Measurements from ENCODE around the gene UTP18. TPM values are rescaled to one million over a fixed set of nuclear protein-coding genes. Genes with fewer than 3 reads are reported as not detected.

Gene UTP18
- total and polyA plus RNA-seq, 10 of the 15 experiments (the other 5 are each of a cell fraction or from before 2014, with no cell fraction given), result 31.0 to 111 (median 58.8) TPM

GRCh38 chr17:51325471-51325870, 65.1 kb downstream of the UTP18 start:
- Histone ChIP-seq H3K9me3 (replicated peaks; ENCODE audit: control insufficient read depth, insufficient read depth, low read length) (no peaks in the 10 kb centered on the region), H2AFZ (ENCODE audit: control insufficient read depth, low read depth, low read length) (no peak overlapping the region), H3K4me3 (no peak overlapping the region), H3K4me2 (ENCODE audit: control insufficient read depth, insufficient read depth) (no peak overlapping the region), H3K4me1 (ENCODE audit: control insufficient read depth, insufficient read depth, low read length) (no peaks in the 10 kb centered on the region), H3K9ac (ENCODE audit: control insufficient read depth, insufficient read depth, low read length) (no peak overlapping the region), H3K36me3 (ENCODE audit: control insufficient read depth in 2 of 2, insufficient read depth in 2 of 2, low read length in 1 of 2) (no peaks in the 10 kb centered on the region), H3K79me2 (ENCODE audit: control insufficient read depth, insufficient read depth, low read length) (no peaks in the 10 kb centered on the region), H3K27ac (ENCODE audit: control insufficient read depth, insufficient read depth) (no peak overlapping the region), H4K20me1 (ENCODE audit: control insufficient read depth, insufficient read depth) (no peaks in the 10 kb centered on the region), H3K27me3 (replicated peaks in 1 of 2; ENCODE audit: control insufficient read depth in 2 of 2, insufficient read depth in 2 of 2, low read length in 1 of 2) (no peaks in the 10 kb centered on the region)
- ATAC-seq (no peak), DNase-seq (ENCODE audit: low read depth, low spot score) (no peak), FAIRE-seq (no peak)
- ChIA-PET SMC1A (ENCODE audit: uncharacterized antibody, unreplicated experiment) (interaction anchor here (1.1 kb wide), 1 partner anchor 9 kb away, joined by 3 read pairs; no protein-coding TSS in a partner anchor), RAD21 (ENCODE audit: unreplicated experiment) (no interaction called here), POLR2A (no interaction called here), CTCF (no interaction called here)
- no peak for TF ChIP-seq SP1 (IDR thresholded peaks at IDR 0.05; ENCODE audit: low read depth, low read length)
- TF ChIP-seq ETV6 (conservative IDR thresholded peaks at IDR 0.05 in 1 of 2, IDR thresholded peaks at IDR 0.05 in 1 of 2; ENCODE audit: borderline replicate concordance in 1 of 2, low read depth in 1 of 2), result no peak
- no peak for TF ChIP-seq NFXL1 (IDR thresholded peaks at IDR 0.05; ENCODE audit: borderline replicate concordance)
- no peak for TF ChIP-seq FOXM1 (IDR thresholded peaks at IDR 0.05; ENCODE audit: low read depth, low read length)
- TF ChIP-seq SMC3 (IDR thresholded peaks at IDR 0.05; ENCODE audit: borderline replicate concordance, low read length), result no peak
- TF ChIP-seq POU2F2 (IDR thresholded peaks at IDR 0.05; ENCODE audit: borderline replicate concordance, low read depth, low read length), result no peak
- no peak for TF ChIP-seq MAX (IDR thresholded peaks at IDR 0.05; ENCODE audit: low read depth, low read length)
- no peak for TF ChIP-seq MTA2 (IDR thresholded peaks at IDR 0.05; ENCODE audit: low read depth)
- TF ChIP-seq SRF (IDR thresholded peaks at IDR 0.05; ENCODE audit: low read depth in 2 of 2, low read length in 2 of 2), result no peak
- no peak for TF ChIP-seq SUZ12 (IDR thresholded peaks at IDR 0.05; ENCODE audit: unreplicated experiment)
- no peak for TF ChIP-seq BCLAF1 (IDR thresholded peaks at IDR 0.05)
- no peak for TF ChIP-seq USF2 (IDR thresholded peaks at IDR 0.05; ENCODE audit: borderline replicate concordance, low read depth, low read length)
- no peak for TF ChIP-seq NFYB (IDR thresholded peaks at IDR 0.05; ENCODE audit: insufficient read depth, low read depth, low read length)
- no peak for TF ChIP-seq ZBTB4 (CRISPR knock-in tag; IDR thresholded peaks at IDR 0.05)
- no peak for TF ChIP-seq RAD51 (IDR thresholded peaks at IDR 0.05)
- TF ChIP-seq ZBED1 (IDR thresholded peaks at IDR 0.05; ENCODE audit: borderline replicate concordance), result no peak
- no peak for TF ChIP-seq RAD21 (IDR thresholded peaks at IDR 0.05; ENCODE audit: insufficient read depth, low read depth, low read length)
- in situ Hi-C loops (cut with MboI), result no loop called here
- intact Hi-C loops (cut with micrococcal nuclease; ENCODE audit: unreplicated experiment), result loop anchor here (10.0 kb wide), 1 partner anchor 209 kb away; no protein-coding TSS in a partner anchor
- BruUV-seq (replicated peaks), result no TSS peak
- WGBS (ENCODE audit: insufficient coverage, insufficient replicate concordance, low lambda C conversion rate, missing lambda C conversion rate), result 27% methylated on average over 7 of the region's 7 CpGs

Measured in GM12878 (cell line).